HG02938 (cell line): ENCODE results near the gene SLC16A11.

ENCODE experiments used
- ATAC-seq: cut with Tn5 transposase; IDR thresholded peaks from one replicate; pipeline ENCODE4 v1.9.1; 2021; ENCODE audit warnings: mild to moderate bottlenecking, moderate library complexity; ENCODE audit not compliant: unreplicated experiment

SLC16A11 gene

GRCh38 chr17:7026471-7027115, 17.3 kb downstream of the SLC16A11 start:
- ATAC-seq = no peak

GRCh38 chr17:7025245-7025644, 18.6 kb downstream of the SLC16A11 start:
- no peak for ATAC-seq

DNA sequence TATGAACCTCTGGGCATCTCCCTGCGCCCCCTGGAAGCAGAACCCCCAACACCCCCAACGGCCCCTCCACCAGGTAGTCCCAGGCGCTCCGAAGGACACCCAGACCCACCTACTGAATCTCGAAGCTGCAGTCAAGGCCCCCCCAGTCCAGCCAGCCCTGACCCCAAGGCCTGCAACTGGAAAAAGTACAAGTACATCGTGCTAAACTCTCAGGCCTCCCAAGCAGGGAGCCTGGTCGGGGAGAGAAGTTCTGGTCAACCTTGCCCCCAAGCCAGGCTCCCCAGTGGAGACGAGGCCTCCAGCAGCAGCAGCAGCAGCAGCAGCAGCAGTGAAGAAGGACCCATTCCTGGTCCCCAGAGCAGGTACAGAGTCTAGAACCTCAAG, 19.5 kb downstream of the SLC16A11 start:
- no peak for ATAC-seq

DNA sequence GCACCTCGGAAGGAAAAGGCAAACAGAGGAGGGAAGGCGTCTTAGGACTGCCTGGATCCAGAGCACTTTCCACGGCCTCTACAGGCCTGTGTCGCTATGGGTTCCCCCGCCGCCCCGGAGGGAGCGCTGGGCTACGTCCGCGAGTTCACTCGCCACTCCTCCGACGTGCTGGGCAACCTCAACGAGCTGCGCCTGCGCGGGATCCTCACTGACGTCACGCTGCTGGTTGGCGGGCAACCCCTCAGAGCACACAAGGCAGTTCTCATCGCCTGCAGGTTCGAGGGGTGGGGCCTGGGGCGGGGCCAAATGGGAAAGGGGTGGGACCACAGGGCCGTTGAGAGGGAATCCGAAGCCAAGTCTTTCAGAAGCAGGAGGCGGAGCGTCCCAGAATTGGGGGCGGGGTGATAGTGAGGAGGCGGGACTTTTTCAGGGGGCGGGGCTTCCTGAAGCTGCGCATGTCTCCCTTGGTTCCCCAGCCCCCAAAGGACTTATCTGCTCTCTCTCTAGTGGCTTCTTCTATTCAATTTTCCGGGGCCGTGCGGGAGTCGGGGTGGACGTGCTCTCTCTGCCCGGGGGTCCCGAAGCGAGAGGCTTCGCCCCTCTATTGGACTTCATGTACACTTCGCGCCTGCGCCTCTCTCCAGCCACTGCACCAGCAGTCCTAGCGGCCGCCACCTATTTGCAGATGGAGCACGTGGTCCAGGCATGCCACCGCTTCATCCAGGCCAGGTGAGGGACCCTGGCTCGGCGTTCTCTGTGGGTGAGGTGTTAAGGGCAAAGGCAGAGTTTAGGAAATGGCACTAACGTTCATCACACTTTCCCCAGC, 20.1 kb downstream of the SLC16A11 start:
- no peak for ATAC-seq

DNA sequence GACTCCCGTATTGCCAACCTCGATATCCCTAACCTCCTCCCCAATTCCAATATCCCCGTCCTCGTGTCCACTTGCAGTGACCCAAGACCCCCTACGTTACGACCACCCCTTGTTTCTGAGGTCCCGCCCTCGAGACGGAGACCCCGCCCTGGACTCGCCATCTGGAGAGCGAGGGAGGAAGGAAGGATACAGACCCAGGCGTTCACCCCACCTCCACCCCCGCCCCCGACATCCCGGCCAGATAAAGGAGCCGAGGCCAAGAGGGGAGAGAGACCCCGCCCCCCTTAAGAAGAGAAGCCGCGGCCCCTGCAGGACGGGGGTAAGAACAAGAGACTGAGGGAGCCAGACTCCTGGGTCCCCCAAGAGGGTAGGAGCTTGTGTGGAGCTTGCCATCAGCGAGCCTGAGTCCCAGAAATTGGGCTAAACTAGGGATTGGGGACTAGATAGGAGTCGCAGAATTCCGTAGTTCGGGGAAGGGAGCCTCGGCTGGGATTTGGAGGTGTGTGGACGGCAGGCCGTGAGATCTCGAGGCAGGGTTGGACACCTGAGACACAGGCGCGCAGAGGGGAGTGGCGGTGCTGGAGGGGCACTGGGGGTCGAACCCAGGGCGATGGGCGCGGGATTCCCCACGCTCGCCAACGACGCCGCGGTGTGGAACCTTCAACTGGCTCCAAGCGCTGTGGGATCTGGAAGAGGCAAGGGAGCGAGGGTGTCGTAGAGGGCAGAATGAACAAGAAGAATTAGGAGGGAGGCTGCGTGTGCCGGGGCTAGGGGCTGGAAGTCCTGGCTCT, 20.9 kb downstream of the SLC16A11 start, which contains the start of gene BCL6B:
Gene BCL6B (plus strand): TSS at position 270 of the 791 bp plus-strand sequence. CDS start 622 bp downstream, outside the sequence.
- no peak for ATAC-seq

DNA sequence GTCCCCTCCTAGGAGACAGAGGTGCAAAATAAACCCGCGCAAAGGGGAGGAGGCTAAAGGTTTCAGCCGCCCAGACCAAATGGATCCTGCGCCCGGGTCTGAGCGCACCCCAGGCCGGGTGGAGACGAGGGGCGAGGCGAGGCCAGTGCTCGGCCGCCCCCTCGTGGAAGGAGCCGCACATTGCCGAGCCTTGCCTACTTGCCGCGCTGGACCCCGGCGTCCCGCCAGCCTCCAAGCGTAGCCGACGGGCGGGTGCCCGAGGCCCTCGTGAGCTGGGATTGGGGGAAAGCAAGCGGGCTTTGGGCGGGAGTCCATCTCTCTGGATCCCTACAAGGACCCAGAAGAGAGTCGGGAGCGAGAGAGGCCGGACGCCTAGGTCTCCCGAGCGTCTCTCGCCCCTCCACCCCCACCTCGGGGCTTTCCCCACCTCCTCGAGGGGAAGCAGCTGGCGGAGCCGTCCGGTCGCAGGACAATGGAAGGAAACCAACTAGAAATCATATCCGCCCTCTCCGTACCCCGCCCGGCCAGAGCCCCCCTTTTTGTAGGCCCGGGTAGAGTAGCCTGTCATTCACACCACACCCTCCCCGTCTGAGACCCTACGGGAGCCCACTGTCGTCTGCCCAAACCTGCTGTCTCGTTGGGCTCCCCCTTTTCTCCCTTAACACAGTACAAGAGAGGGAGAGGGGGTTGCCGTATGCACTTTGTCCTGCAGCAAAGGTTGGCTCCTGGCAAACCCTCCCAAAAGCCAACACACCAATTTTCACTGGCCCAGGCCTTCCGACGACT, 21.7 kb downstream of the SLC16A11 start:
- peak; percentile 67 for ATAC-seq

- no peak for ATAC-seq
These were observed 22.8 kb downstream of the SLC16A11 start for GRCh38 chr17:7020894-7021664.

- no peak for ATAC-seq
These were observed 23.9 kb downstream of the SLC16A11 start for GRCh38 chr17:7019839-7020519.

DNA sequence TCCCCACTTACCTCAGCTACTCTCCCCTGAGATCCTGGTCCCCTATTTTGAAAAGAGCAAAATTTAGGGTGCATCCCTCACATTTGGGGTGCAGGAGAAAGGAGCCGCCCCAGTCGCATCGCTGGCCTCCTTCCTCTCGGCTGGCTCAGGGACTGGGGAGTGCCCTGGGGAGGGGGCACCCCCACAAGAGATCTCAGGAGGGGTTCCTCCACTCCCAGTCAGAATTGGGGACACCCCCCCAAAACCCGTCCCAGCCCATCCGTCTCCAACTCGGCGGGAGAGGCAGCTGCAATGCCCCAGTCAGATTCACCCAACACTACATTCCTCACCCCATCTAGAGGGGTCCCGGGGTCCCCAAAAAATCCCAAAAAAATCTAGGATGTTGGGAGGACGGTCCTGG, 24.5 kb downstream of the SLC16A11 start:
- no peak for ATAC-seq

DNA sequence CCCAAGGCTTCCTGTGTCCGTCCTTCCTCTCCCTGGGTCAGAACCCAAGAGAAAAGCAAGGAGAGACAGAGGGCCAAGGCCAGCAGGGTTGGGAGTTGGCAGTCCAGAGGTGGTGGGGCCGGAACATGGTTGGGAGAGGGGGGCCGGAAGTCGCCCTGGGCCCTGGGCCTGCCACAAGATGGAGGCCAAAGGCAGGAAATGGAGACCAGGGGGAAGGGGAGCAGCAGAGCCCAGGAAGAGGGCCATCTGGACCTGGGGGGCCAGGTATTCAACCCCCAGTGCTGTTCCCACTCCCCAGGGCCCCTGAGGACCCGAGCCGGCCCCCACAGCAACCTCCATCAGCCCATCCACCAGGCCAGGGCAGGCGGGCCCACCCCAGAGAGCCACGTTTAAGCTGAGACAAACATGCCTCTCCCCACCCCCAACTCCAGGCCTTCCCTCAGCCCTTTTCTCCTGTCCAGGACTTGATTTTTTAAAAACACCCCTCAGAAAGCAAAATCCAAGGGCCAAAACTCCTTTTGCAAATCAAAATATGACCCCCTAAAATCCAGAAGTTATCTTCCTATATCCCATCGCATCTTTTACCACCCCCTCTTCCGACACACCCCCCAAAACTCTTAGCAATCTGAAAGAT, 25.4 kb downstream of the SLC16A11 start:
- ATAC-seq = no peak

- ATAC-seq = no peak
These were observed 26.1 kb downstream of the SLC16A11 start for GRCh38 chr17:7017827-7018200.

DNA sequence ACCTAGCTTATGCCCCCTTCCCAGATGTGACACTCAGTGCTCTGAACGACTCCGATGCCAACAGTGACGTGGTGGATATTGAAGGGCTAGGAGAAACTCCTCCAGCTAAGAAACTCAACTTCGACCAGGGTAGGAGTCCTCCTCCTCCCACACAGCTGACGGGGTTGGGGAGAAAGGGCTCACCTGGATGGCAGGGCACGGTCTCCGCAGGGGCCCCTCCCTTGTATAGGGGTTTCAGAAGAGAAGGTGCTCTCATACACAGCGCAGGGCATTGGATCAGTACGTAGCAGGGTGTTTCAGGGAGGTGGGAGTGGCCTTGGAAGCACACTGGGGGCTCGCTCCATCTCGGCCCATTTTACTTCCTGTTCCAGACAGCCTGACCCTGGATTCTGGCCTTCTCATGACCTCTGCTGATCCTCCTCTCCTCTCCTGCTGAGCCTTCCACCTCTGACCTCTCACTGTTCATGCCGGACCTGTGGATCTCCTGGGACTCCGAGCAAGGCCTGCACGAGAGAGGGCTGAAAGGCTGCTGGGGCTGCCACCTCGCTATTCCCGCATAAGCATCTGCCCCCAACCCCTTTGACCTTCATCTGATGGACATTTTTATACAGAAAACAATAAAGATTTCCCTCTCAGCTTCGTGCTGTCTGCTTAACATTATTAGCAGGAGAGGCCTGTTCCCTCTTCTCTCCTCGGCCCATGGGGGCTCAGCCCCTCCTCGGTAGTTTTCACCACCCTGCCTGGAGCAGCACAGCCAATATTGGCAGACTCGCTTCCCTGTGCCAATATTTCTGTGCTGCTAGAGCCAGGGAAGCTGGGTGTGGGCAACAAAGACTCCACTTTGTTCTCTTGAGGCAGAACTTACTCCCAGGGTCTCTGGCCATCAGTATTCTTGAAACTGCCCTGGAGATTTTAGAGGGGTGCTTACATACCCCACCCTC, 26.7 kb downstream of the SLC16A11 start:
- no peak for ATAC-seq

DNA sequence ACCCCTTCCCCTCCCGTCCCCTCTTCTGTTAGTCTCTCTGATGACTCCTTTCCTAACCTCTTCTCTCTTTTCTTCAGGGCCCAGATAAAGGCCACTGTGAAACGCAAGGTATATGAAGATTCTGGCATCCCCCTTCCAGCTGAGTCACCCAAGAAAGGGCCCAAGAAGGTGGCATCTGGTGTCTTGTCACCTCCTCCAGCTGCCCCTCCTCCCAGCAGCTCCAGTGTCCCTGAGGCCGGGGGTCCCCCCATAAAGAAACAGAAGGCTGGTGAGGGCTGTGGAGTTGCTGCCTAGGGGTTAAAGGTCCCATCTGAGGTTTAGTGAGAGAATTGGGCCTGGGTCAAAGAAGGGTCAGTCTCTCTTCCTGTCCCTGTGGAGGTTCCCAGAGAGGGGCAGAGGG, 27.5 kb downstream of the SLC16A11 start:
- ATAC-seq = no peak

GRCh38 chr17:7014995-7015958, 28.6 kb downstream of the SLC16A11 start:
- peak; percentile 25 for ATAC-seq

DNA sequence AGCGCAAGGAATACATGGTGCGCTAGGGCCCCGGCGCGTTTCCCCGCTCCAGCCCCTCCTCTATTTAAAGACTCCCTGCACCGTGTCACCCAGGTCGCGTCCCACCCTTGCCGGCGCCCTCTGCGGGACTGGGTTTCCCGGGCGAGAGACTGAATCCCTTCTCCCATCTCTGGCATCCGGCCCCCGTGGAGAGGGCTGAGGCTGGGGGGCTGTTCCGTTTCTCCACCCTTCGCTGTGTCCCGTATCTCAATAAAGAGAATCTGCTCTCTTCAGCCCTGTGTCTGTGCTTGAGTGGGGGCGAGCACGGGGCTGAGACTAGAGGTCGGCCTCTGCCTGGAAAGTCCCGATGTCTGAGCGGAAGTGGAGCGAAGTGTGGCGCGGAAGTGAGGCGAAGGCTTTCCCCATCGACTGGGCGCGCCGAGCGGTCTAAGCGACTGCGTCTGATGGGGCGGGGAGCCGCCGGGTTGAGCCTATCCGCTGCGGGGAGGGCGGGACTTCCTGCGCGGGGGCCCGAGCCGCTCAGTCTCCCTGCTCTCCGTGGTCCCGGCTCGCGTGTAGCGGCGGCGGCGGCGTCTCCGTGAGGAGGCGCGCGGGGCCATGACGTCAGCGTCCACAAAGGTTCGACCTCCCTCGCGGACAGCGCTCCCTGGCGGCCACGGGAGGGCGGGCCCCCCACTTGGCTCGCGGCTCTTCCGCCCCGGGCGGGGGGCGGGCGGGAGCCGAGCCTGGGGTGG, 29.5 kb downstream of the SLC16A11 start:
- ATAC-seq = peak; percentile 81

DNA sequence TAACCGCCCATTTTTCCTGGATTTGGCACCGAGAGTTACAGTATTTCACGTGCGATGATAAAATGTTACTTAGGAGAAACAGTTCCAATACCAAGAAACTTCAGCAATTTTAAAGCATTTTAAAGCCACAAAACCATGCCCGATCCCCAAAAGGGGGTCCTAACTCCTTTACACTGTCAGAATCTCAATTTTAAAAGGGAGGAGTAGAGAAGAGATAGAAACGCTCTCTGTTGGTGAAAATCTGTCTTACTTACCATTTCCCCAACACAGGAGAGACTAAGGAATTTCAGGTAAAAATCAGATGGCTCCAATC, 32.0 kb downstream of the SLC16A11 start:
- no peak for ATAC-seq
